Testis (tissue), 2 donors: ENCODE results near the gene DHX30.

Experiments
- CTCF ChIP-seq, 3 experiments: fragments of 450-650 bp in 2 of 3; fragments of 200-600 bp in 1 of 3; sonication (generic) in 1 of 3; IDR thresholded peaks; one replicate each; pipeline ENCODE4 v1.5.1; 2016 to 2019; ENCODE audit warnings: antibody characterized with exemption in 3 of 3, mild to moderate bottlenecking in 2 of 3, moderate library complexity in 1 of 3
- POLR2A ChIP-seq: fragments of 450-650 bp; IDR thresholded peaks from one replicate; pipeline ENCODE4 v1.6.1; 2017; ENCODE audit warnings: antibody characterized with exemption, mild to moderate bottlenecking, moderate library complexity

GRCh38 chr3:47792699-47793098 lies 10.2 kb upstream of the DHX30 start:
- TF ChIP-seq CTCF (IDR thresholded peaks at IDR 0.05) (no peak), POLR2A (no peak)
